ENCODE data around the gene CDCA7. TPM values are rescaled to one million over a fixed set of nuclear protein-coding genes. Genes with fewer than 3 reads are reported as not detected.

CDCA7 gene
- total RNA-seq, 2 experiments from 2014 or later, result 98.2 to 170 TPM

DNA sequence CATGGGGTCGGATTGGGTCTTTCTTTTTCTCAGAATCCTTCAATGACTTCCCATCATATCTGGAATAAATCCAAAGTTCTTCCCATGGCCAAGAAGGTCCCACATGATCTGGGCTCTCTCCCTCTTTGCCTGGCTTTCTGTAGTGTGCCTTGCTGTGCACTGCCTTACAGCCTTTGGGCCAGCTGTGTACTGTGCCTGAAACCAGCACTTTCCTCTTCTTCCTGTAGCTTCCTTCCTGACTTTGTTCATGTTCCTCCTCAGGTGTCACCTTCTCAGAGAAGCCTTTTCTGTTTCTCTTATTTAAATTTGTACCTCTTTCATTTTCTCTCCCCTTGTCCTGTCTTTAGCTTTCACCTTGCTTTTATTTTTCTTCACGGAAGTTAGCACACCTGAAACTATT, 4.3 kb upstream of the CDCA7 start:
- H3K4me1 ChIP-seq (ENCODE audit: insufficient read depth, low read length, poor library complexity, severe bottlenecking), result peaks cover 49% of the 10 kb centered on the region
- intact Hi-C loops (cut with micrococcal nuclease; ENCODE audit: unreplicated experiment), result loop anchor here (2.0 to 10.0 kb wide), 9 partner anchors 63 to 1284 kb away; partner anchors contain the start of genes MAP3K20, PDK1 and WIPF1
- BruUV-seq (replicated peaks), result no TSS peak
- H3K9me3 ChIP-seq (ENCODE audit: low read length), result peaks cover 18% of the 10 kb centered on the region
- H3K4me2 ChIP-seq (ENCODE audit: low read length), result peak overlapping the region; percentile 92
- H3K4me3 ChIP-seq (ENCODE audit: low read depth, low read length, poor library complexity, severe bottlenecking), result peak overlapping the region; percentile 33
- TF ChIP-seq, protein P1, sequence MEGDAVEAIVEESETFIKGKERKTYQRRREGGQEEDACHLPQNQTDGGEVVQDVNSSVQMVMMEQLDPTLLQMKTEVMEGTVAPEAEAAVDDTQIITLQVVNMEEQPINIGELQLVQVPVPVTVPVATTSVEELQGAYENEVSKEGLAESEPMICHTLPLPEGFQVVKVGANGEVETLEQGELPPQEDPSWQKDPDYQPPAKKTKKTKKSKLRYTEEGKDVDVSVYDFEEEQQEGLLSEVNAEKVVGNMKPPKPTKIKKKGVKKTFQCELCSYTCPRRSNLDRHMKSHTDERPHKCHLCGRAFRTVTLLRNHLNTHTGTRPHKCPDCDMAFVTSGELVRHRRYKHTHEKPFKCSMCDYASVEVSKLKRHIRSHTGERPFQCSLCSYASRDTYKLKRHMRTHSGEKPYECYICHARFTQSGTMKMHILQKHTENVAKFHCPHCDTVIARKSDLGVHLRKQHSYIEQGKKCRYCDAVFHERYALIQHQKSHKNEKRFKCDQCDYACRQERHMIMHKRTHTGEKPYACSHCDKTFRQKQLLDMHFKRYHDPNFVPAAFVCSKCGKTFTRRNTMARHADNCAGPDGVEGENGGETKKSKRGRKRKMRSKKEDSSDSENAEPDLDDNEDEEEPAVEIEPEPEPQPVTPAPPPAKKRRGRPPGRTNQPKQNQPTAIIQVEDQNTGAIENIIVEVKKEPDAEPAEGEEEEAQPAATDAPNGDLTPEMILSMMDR (conservative IDR thresholded peaks at IDR 0.05; ENCODE audit: low read length), result no peak
- TF ChIP-seq EZH2phosphoT487 (IDR thresholded peaks at IDR 0.05; ENCODE audit: borderline replicate concordance, low read depth, low read length), result no peak
- no peaks in the 10 kb centered on the region for H4K20me1 ChIP-seq (ENCODE audit: insufficient read depth, low read length)
- DNase-seq (ENCODE audit: low spot score), result peak; percentile 57
- CTCF ChIA-PET (ENCODE audit: unreplicated experiment), result no interaction called here
- POLR2A ChIA-PET, result interaction anchor here (0.5 to 1.6 kb wide), 4 partner anchors 8 to 614 kb away, joined by 3 to 6 read pairs (median 4); no protein-coding TSS in a partner anchor
- no peaks in the 10 kb centered on the region for H3K9me2 ChIP-seq (ENCODE audit: insufficient read depth, low read length)
- H3K36me3 ChIP-seq (ENCODE audit: insufficient read depth, low read length), result peaks cover 11% of the 10 kb centered on the region
- peak overlapping the region; percentile 60 for H3K27ac ChIP-seq (ENCODE audit: low read depth, low read length, poor library complexity, severe bottlenecking)
- peak overlapping the region; percentile 26; the same call in 1 of the 2 replicates for H2AFZ ChIP-seq (ENCODE audit: low read length)
- peaks cover 21% of the 10 kb centered on the region; the same call in 1 of the 2 replicates for H3K79me2 ChIP-seq (ENCODE audit: insufficient read depth, low read depth, low read length)

DNA sequence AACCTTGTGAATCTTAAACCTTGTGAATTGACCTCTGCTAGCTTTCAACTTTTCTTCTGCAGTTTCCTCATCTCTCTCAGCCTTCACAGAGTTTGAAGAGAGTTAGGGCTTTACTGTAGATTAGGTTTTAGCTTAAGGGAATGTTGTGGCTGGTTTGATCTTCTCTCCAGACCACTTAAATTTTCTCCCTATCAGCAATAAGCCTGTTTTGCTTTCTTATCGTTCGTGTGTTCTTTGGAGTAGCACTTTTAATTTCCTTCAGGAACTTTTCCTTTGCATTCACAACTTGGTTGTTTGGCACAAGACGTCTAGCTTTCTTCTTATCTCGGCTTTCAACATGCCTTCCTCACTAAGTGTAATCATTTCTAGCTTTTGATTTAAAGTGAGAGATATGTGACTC, 2.8 kb upstream of the CDCA7 start:
- intact Hi-C loops (cut with micrococcal nuclease; ENCODE audit: unreplicated experiment), result loop anchor here (2.0 to 10.0 kb wide), 9 partner anchors 65 to 1283 kb away; partner anchors contain the start of genes MAP3K20, PDK1 and WIPF1
- peaks cover 35% of the 10 kb centered on the region for H3K79me2 ChIP-seq (ENCODE audit: insufficient read depth, low read depth, low read length)
- peak overlapping the region; percentile 84; the same call in 1 of the 2 replicates for H2AFZ ChIP-seq (ENCODE audit: low read length)
- peak overlapping the region; percentile 92 for H3K4me2 ChIP-seq (ENCODE audit: low read length)
- H3K36me3 ChIP-seq (ENCODE audit: insufficient read depth, low read length), result peaks cover 24% of the 10 kb centered on the region
- POLR2A ChIA-PET, result interaction anchor here (0.5 to 1.9 kb wide), 8 partner anchors 13 to 695 kb away, joined by 3 to 12 read pairs (median 3); no protein-coding TSS in a partner anchor
- peaks cover 11% of the 10 kb centered on the region; the same call in 1 of the 2 replicates for H3K9me3 ChIP-seq (ENCODE audit: low read length)
- H3K27ac ChIP-seq (ENCODE audit: low read depth, low read length, poor library complexity, severe bottlenecking), result peak overlapping the region; percentile 60
- TF ChIP-seq, protein P1 (conservative IDR thresholded peaks at IDR 0.05; ENCODE audit: low read length), result no peak
- no peak for TF ChIP-seq EZH2phosphoT487 (IDR thresholded peaks at IDR 0.05; ENCODE audit: borderline replicate concordance, low read depth, low read length)
- H3K9me2 ChIP-seq (ENCODE audit: insufficient read depth, low read length), result no peaks in the 10 kb centered on the region
- CTCF ChIA-PET (ENCODE audit: unreplicated experiment), result no interaction called here
- peaks cover 57% of the 10 kb centered on the region for H3K4me1 ChIP-seq (ENCODE audit: insufficient read depth, low read length, poor library complexity, severe bottlenecking)
- H3K4me3 ChIP-seq (ENCODE audit: low read depth, low read length, poor library complexity, severe bottlenecking), result peak overlapping the region; percentile 100
- peaks cover 12% of the 10 kb centered on the region for H4K20me1 ChIP-seq (ENCODE audit: insufficient read depth, low read length)
- no TSS peak for BruUV-seq (replicated peaks)
- no peak for DNase-seq (ENCODE audit: low spot score)

DNA sequence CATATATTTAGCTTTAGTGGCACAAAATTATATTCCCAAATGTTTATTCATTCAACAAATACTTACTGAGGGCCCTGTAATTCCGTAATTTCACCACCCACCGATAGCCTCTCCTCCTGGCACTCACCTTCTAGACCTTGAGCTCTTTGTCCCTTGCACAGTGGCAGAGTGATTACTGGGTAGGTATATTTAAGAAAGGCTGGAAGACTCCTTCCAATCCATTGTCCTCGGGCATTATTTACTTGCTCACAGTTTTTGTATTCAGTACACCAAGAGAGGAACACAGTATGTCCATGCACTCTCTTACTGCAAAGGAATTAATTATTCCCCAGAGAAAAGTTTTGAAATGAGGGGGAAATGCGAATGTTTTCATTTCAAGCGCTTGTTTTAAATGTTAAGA, 1.1 kb upstream of the CDCA7 start:
- Histone ChIP-seq H3K4me2 (ENCODE audit: low read length) (peak overlapping the region; percentile 92), H4K20me1 (ENCODE audit: insufficient read depth, low read length) (peaks cover 26% of the 10 kb centered on the region), H3K27ac (ENCODE audit: low read depth, low read length, poor library complexity, severe bottlenecking) (peak overlapping the region; percentile 89), H3K36me3 (ENCODE audit: insufficient read depth, low read length) (peaks cover 34% of the 10 kb centered on the region), H3K9me3 (ENCODE audit: low read length) (no peaks in the 10 kb centered on the region), H3K79me2 (ENCODE audit: insufficient read depth, low read depth, low read length) (peaks cover 52% of the 10 kb centered on the region), H3K4me1 (ENCODE audit: insufficient read depth, low read length, poor library complexity, severe bottlenecking) (peaks cover 74% of the 10 kb centered on the region), H3K9me2 (ENCODE audit: insufficient read depth, low read length) (no peaks in the 10 kb centered on the region), H3K4me3 (ENCODE audit: low read depth, low read length, poor library complexity, severe bottlenecking) (peak overlapping the region; percentile 100), H2AFZ (ENCODE audit: low read length) (peak overlapping the region; percentile 84; the same call in 1 of the 2 replicates)
- BruUV-seq (replicated peaks), result no TSS peak
- CTCF ChIA-PET (ENCODE audit: unreplicated experiment), result no interaction called here
- TF ChIP-seq EZH2phosphoT487 (IDR thresholded peaks at IDR 0.05; ENCODE audit: borderline replicate concordance, low read depth, low read length), result no peak
- TF ChIP-seq, protein P1 (conservative IDR thresholded peaks at IDR 0.05; ENCODE audit: low read length), result no peak; the same call in 1 of the 2 replicates
- POLR2A ChIA-PET, result interaction anchor here (0.6 to 0.7 kb wide), 2 partner anchors 21 to 609 kb away, joined by 3 read pairs; no protein-coding TSS in a partner anchor
- peak; percentile 60 for DNase-seq (ENCODE audit: low spot score)
- intact Hi-C loops (cut with micrococcal nuclease; ENCODE audit: unreplicated experiment), result loop anchor here (5.0 to 10.0 kb wide), 8 partner anchors 66 to 1281 kb away; partner anchors contain the start of genes MAP3K20, PDK1 and WIPF1

All from OCI-LY7 (cell line).